ENCODE measurements around the gene LAMC1. TPM values are rescaled to one million over a fixed set of nuclear protein-coding genes. Genes with fewer than 3 reads are reported as not detected.

Gene LAMC1
- polyA plus RNA-seq, 1 donor from 2014 or later, result 4.2 TPM

DNA sequence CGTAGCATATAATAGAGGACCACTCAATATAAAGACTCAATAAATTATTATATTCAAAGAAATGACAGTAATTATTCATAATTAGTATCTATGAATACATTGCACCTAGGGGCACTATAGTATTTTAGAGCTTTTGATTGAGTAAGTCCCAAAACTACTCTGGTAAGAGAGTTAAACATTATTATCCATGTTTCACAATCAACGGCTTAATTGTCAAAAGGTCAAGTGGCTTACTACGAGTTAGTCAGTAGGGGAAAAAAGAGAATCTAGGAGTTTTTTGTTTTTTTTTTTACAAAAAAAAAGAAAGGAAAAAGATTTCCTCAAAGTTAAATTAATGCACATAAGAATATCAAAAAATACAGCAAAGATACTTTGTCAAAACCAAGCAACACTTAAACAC is 20.4 kb upstream of the LAMC1 start:
- H3K9ac ChIP-seq (ENCODE audit: low read length), result no peak overlapping the region
- no peak overlapping the region for H3K4me2 ChIP-seq (ENCODE audit: low read length)
- H3K9me3 ChIP-seq (ENCODE audit: low read length), result no peaks in the 10 kb centered on the region
- no peaks in the 10 kb centered on the region for H3K9me2 ChIP-seq (ENCODE audit: insufficient read depth, low read length)
- H3K79me2 ChIP-seq (replicated peaks; ENCODE audit: insufficient read depth, low read length), result no peaks in the 10 kb centered on the region
- H3K4me3 ChIP-seq (ENCODE audit: low read length), result no peak overlapping the region
- no peaks in the 10 kb centered on the region for H3F3A ChIP-seq (ENCODE audit: insufficient read depth, low read length, poor library complexity, severe bottlenecking)
- no peak for TF ChIP-seq MXI1 (conservative IDR thresholded peaks at IDR 0.05; ENCODE audit: poor library complexity, severe bottlenecking)
- no peak for TF ChIP-seq EZH2 (IDR thresholded peaks at IDR 0.05; ENCODE audit: borderline replicate concordance, insufficient read depth, low read length, poor library complexity, severe bottlenecking)
- TF ChIP-seq, protein P1, sequence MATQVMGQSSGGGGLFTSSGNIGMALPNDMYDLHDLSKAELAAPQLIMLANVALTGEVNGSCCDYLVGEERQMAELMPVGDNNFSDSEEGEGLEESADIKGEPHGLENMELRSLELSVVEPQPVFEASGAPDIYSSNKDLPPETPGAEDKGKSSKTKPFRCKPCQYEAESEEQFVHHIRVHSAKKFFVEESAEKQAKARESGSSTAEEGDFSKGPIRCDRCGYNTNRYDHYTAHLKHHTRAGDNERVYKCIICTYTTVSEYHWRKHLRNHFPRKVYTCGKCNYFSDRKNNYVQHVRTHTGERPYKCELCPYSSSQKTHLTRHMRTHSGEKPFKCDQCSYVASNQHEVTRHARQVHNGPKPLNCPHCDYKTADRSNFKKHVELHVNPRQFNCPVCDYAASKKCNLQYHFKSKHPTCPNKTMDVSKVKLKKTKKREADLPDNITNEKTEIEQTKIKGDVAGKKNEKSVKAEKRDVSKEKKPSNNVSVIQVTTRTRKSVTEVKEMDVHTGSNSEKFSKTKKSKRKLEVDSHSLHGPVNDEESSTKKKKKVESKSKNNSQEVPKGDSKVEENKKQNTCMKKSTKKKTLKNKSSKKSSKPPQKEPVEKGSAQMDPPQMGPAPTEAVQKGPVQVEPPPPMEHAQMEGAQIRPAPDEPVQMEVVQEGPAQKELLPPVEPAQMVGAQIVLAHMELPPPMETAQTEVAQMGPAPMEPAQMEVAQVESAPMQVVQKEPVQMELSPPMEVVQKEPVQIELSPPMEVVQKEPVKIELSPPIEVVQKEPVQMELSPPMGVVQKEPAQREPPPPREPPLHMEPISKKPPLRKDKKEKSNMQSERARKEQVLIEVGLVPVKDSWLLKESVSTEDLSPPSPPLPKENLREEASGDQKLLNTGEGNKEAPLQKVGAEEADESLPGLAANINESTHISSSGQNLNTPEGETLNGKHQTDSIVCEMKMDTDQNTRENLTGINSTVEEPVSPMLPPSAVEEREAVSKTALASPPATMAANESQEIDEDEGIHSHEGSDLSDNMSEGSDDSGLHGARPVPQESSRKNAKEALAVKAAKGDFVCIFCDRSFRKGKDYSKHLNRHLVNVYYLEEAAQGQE (IDR thresholded peaks at IDR 0.05; ENCODE audit: borderline replicate concordance), result no peak
- no peak for TF ChIP-seq SMC3 (conservative IDR thresholded peaks at IDR 0.05; ENCODE audit: poor library complexity)
- TF ChIP-seq RAD21 (conservative IDR thresholded peaks at IDR 0.05), result no peak
- no peak for TF ChIP-seq EP300 (conservative IDR thresholded peaks at IDR 0.05; ENCODE audit: poor library complexity, severe bottlenecking)
- no peak for TF ChIP-seq TAF1 (IDR thresholded peaks at IDR 0.05; ENCODE audit: low read depth)
- no peak for TF ChIP-seq POLR2AphosphoS5 (IDR thresholded peaks at IDR 0.05)
- TF ChIP-seq, protein P2, sequence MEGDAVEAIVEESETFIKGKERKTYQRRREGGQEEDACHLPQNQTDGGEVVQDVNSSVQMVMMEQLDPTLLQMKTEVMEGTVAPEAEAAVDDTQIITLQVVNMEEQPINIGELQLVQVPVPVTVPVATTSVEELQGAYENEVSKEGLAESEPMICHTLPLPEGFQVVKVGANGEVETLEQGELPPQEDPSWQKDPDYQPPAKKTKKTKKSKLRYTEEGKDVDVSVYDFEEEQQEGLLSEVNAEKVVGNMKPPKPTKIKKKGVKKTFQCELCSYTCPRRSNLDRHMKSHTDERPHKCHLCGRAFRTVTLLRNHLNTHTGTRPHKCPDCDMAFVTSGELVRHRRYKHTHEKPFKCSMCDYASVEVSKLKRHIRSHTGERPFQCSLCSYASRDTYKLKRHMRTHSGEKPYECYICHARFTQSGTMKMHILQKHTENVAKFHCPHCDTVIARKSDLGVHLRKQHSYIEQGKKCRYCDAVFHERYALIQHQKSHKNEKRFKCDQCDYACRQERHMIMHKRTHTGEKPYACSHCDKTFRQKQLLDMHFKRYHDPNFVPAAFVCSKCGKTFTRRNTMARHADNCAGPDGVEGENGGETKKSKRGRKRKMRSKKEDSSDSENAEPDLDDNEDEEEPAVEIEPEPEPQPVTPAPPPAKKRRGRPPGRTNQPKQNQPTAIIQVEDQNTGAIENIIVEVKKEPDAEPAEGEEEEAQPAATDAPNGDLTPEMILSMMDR (IDR thresholded peaks at IDR 0.05; ENCODE audit: poor library complexity, severe bottlenecking), result no peak
- no peaks in the 10 kb centered on the region for H4K20me1 ChIP-seq (ENCODE audit: insufficient read depth)
- no peaks in the 10 kb centered on the region for H3K36me3 ChIP-seq (ENCODE audit: insufficient read depth, low read length)
- no peaks in the 10 kb centered on the region for H3K27me3 ChIP-seq (ENCODE audit: insufficient read depth, low read depth, low read length)
- no peak overlapping the region for H3K27ac ChIP-seq (ENCODE audit: low read length)
- H2AFZ ChIP-seq (ENCODE audit: low read depth, low read length), result no peak overlapping the region

DNA sequence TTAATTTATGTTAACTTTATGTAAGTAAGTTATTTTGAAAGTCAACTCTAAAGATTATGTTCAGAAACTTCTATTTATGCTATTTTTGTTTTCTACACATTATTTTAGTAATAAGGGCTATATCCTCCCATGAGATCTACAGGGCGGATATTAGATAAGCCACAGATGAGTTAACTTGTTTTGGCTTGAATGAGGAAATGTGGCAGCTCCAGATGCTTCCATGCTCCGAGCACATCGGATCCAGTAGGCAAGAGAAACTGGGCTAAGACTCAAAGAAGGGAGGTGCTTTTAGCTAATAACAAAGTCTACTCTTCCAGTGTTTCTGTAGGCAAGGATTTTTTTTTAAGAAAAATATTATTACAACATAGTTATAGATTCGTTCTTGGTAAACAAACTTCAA is 20.0 kb upstream of the LAMC1 start:
- no peaks in the 10 kb centered on the region for H3K9me2 ChIP-seq (ENCODE audit: insufficient read depth, low read length)
- H3F3A ChIP-seq (ENCODE audit: insufficient read depth, low read length, poor library complexity, severe bottlenecking), result no peaks in the 10 kb centered on the region
- TF ChIP-seq EZH2 (IDR thresholded peaks at IDR 0.05; ENCODE audit: borderline replicate concordance, insufficient read depth, low read length, poor library complexity, severe bottlenecking) (no peak), POLR2AphosphoS5 (IDR thresholded peaks at IDR 0.05) (no peak), SMC3 (conservative IDR thresholded peaks at IDR 0.05; ENCODE audit: poor library complexity) (no peak), MXI1 (conservative IDR thresholded peaks at IDR 0.05; ENCODE audit: poor library complexity, severe bottlenecking) (no peak), TAF1 (IDR thresholded peaks at IDR 0.05; ENCODE audit: low read depth) (no peak), RAD21 (conservative IDR thresholded peaks at IDR 0.05) (no peak), EP300 (conservative IDR thresholded peaks at IDR 0.05; ENCODE audit: poor library complexity, severe bottlenecking) (no peak)
- TF ChIP-seq, protein P1 (IDR thresholded peaks at IDR 0.05; ENCODE audit: borderline replicate concordance), result no peak
- TF ChIP-seq, protein P2 (IDR thresholded peaks at IDR 0.05; ENCODE audit: poor library complexity, severe bottlenecking), result no peak
- H4K20me1 ChIP-seq (ENCODE audit: insufficient read depth), result no peaks in the 10 kb centered on the region
- no peak overlapping the region for H3K9ac ChIP-seq (ENCODE audit: low read length)
- no peaks in the 10 kb centered on the region for H3K36me3 ChIP-seq (ENCODE audit: insufficient read depth, low read length)
- H3K27ac ChIP-seq (ENCODE audit: low read length), result no peak overlapping the region
- H3K27me3 ChIP-seq (ENCODE audit: insufficient read depth, low read depth, low read length), result no peaks in the 10 kb centered on the region
- no peak overlapping the region for H3K4me2 ChIP-seq (ENCODE audit: low read length)
- no peaks in the 10 kb centered on the region for H3K9me3 ChIP-seq (ENCODE audit: low read length)
- H2AFZ ChIP-seq (ENCODE audit: low read depth, low read length), result no peak overlapping the region
- H3K79me2 ChIP-seq (replicated peaks; ENCODE audit: insufficient read depth, low read length), result no peaks in the 10 kb centered on the region
- H3K4me3 ChIP-seq (ENCODE audit: low read length), result no peak overlapping the region

Data from neural cell (in vitro differentiated cells).